Right lobe of liver (tissue), 6 donors: ENCODE measurements around the gene EDDM3A. TPM values are rescaled to one million over a fixed set of nuclear protein-coding genes. Genes with fewer than 3 reads are reported as not detected.
A peak's percentile ranks its signal among the peaks of the same experiment; 100 is the strongest.

Experiments
- ATAC-seq, 4 donors: fragments of 200-7000 bp; cut with Tn5 transposase; one replicate each; pipeline ENCODE4 v1.9.1; 2020; ENCODE audit warnings: mild to moderate bottlenecking in 4 of 4, moderate library complexity in 4 of 4
- DNase-seq, 3 donors: peaks; one replicate each; pipeline ENCODE4 v3.0.0-alpha.2; 2020
- H3K27ac ChIP-seq, 3 donors: fragments of 200-600 bp; one replicate each; pipeline ENCODE4 v1.8.0; 2022
- H3K27me3 ChIP-seq, 2 donors: fragments of 200-600 bp; one replicate each; pipeline ENCODE4 v1.8.0; 2022
- H3K36me3 ChIP-seq, 4 donors: fragments of 200-600 bp; sonication (generic) in 1 of 4; one replicate each; pipeline versions ENCODE4 v1.5.1 to v1.8.0; 2017 to 2022; ENCODE audit warnings: control low read depth in 1 of 4
- H3K4me1 ChIP-seq, 4 donors: fragments of 200-600 bp; sonication (generic) in 1 of 4; one replicate each; pipeline versions ENCODE4 v1.5.1 to v1.8.0; 2017 to 2022; ENCODE audit warnings: control low read depth in 1 of 4
- H3K4me3 ChIP-seq, 3 donors: fragments of 200-600 bp; one replicate each; pipeline ENCODE4 v1.8.0; 2022
- H3K9me3 ChIP-seq, 4 donors: fragments of 200-600 bp; sonication (generic) in 1 of 4; one replicate each; pipeline versions ENCODE4 v1.5.1 to v1.8.0; 2017 to 2022; ENCODE audit warnings: control low read depth in 1 of 4
- POLR2A ChIP-seq: fragments of 450-650 bp; IDR thresholded peaks from one replicate; pipeline ENCODE4 v1.6.1; 2017; ENCODE audit warnings: antibody characterized with exemption, mild to moderate bottlenecking
- WGBS: methylation state at CpG from one replicate; pipeline ENCODE4 v1.1.6; 2018; ENCODE audit warnings: low coverage, low lambda C conversion rate; ENCODE audit not compliant: insufficient coverage; ENCODE audit errors: missing lambda C conversion rate; 5-methylcytosine and 5-hydroxymethylcytosine counted together
- intact Hi-C, 2 donors: fragments of 100-400 bp; cut with DNase I; formaldehyde crosslinking; loops; one replicate each; pipeline versions ENCODE4 v1.11.2 to v1.14.1; 2022
- total RNA-seq, 6 experiments: library from RNA; depleted of rRNA in 2 of 6; stranded (reverse); fragments of >200 nt in 2 of 6; fragmentation: NEBNext Ultra II Directional in 3 of 6; extraction: Animal tissue kit (Norgen Biotek cat#: 25700) in 3 of 6; gene quantifications; one replicate each; pipeline versions ENCODE4 v1.1.0 to v1.2.4, GENCODE V29; 2016 to 2023
- TF ChIP-seq, protein P1 (sequence below), 4 donors: fragments of 200-600 bp in 3 of 4; fragments of 450-650 bp in 1 of 4; IDR thresholded peaks; one replicate each; pipeline versions ENCODE4 v1.5.1 to v1.8.0; 2016 to 2022; ENCODE audit warnings: antibody characterized with exemption in 4 of 4, mild to moderate bottlenecking in 2 of 4
- donor health status: DM: no; HTN: yes; CAD: no.
- donor health status: DM: no; HTN: no; CAD: no.
- donor health status: DM: no; HTN: no; CAD: no.
- donor health status: DM: no; HTN: yes; CAD: no.
- donor health status: DM: no; HTN: yes; CAD: no.

The EDDM3A gene
- total RNA-seq, 6 experiments from 2014 or later: not detected

DNA sequence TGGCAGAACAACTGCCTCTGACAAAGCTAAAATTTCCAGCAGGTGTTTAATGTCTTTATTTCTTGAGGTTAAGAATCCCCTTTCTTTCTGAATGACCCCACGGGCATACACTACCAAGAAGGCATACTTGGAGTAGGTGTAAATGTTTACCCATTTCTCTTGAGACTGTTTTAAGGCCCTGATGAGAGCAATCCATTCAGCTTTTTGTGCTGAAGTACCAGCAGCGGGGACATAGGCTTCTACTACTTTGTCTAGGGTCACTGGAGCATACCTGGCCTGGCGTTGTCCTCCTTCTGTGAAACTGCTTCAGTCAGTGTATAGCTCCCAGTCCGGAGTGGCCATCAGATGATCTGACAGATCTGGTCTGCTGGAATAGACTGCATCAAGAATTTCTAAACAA, 34.4 kb upstream of the EDDM3A start:
- TF ChIP-seq, protein P1, sequence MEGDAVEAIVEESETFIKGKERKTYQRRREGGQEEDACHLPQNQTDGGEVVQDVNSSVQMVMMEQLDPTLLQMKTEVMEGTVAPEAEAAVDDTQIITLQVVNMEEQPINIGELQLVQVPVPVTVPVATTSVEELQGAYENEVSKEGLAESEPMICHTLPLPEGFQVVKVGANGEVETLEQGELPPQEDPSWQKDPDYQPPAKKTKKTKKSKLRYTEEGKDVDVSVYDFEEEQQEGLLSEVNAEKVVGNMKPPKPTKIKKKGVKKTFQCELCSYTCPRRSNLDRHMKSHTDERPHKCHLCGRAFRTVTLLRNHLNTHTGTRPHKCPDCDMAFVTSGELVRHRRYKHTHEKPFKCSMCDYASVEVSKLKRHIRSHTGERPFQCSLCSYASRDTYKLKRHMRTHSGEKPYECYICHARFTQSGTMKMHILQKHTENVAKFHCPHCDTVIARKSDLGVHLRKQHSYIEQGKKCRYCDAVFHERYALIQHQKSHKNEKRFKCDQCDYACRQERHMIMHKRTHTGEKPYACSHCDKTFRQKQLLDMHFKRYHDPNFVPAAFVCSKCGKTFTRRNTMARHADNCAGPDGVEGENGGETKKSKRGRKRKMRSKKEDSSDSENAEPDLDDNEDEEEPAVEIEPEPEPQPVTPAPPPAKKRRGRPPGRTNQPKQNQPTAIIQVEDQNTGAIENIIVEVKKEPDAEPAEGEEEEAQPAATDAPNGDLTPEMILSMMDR (IDR thresholded peaks at IDR 0.05): no peak
- no peak for TF ChIP-seq POLR2A
- intact Hi-C loops: no loop called here
- Histone ChIP-seq H3K36me3 (no peaks in the 10 kb centered on the region), H3K27me3 (no peaks in the 10 kb centered on the region), H3K4me1 (no peaks in the 10 kb centered on the region), H3K9me3 (no peaks in the 10 kb centered on the region), H3K27ac (no peak overlapping the region), H3K4me3 (no peak overlapping the region)
- WGBS: 65% methylated on average over 3 of the region's 4 CpGs
- DNase-seq (no peak), ATAC-seq (no peak)

DNA sequence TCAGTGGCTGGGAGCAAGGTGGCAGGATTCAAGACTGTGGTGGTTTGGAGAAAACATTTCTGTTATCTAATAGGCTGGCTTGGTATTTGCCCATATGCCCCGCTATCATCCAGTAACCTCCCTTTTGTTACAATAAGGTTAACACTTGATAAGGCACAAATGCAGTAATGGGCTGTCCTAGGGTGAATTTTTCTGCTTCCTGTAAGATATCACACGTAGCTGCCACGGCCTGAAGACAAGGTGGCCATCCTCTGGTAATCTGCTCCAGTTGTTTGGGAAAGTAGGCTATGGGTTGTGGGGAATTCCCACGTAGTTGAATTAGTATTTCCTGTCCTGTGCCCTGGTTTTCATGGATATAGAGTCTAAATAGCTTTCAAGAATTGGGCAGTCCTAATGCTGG, 34.0 kb upstream of the EDDM3A start:
- Histone ChIP-seq H3K9me3 (no peaks in the 10 kb centered on the region), H3K36me3 (no peaks in the 10 kb centered on the region), H3K4me3 (no peak overlapping the region), H3K27me3 (no peaks in the 10 kb centered on the region), H3K27ac (no peak overlapping the region), H3K4me1 (no peaks in the 10 kb centered on the region)
- ATAC-seq (peak in 1 of 4 donors; percentile 21), DNase-seq (no peak)
- TF ChIP-seq POLR2A: no peak
- TF ChIP-seq, protein P1 (IDR thresholded peaks at IDR 0.05): no peak
- intact Hi-C loops: no loop called here
- WGBS: 62% methylated on average over 4 of the region's 4 CpGs

DNA sequence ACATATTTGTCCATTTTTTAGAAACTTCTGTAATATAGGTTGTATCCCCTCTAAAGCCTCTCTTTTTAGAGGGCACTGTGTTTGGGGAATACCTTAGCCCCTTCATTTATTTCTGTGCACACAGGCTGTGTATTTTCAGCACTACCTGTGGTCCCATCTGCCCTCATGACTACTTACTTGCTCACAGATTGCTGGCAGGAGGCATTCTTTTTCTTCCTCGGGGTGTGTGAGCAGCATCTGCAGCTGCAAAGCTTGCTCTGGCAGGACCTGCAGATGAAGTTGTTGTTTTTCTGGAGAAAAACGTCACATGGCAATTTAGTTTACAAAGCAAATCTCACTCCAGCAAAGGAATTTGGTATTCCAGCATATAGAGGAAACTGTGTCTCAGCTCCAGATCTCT, 32.8 kb upstream of the EDDM3A start:
- Histone ChIP-seq H3K27ac (no peak overlapping the region), H3K4me1 (no peaks in the 10 kb centered on the region), H3K9me3 (no peaks in the 10 kb centered on the region), H3K4me3 (no peak overlapping the region), H3K27me3 (no peaks in the 10 kb centered on the region), H3K36me3 (no peaks in the 10 kb centered on the region)
- no peak for DNase-seq
- WGBS: 39% methylated on average over 2 of the region's 2 CpGs
- intact Hi-C loops: no loop called here
- ATAC-seq: no peak
- TF ChIP-seq POLR2A: no peak

DNA sequence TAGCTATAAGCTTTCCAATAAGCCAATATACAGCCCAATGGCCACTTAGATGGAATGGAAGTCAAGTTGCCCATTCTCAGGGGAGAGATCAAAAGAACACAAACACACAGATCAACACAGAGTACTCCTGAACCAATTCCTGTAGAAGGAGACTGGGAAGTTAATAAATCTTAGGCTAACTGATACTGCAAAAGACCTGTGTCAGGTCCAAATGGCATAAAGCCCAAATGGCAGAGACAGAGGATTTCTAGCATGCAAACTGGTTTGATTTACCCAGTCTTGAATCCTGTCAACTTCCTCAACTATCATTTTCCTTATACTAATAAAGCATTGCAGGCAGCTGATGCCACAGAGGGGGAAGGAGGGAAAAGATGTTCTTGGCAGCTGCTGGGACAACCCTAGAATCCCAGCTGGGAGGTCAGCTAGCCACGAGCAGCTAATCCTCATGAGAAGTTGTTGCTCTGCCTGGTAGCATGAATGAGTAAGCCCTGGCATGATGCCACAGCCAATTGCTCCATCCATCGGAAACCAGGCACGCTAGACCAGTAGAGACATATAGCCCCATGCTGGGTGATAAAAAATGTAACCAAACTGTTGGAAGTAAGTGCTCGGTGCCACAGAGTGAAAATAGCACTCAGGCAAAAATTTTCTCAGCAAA, 31.0 kb upstream of the EDDM3A start:
- DNase-seq (peak in 2 of 3 donors; percentile 55 to 60), ATAC-seq (peak; percentile 59 to 70 (median 64))
- Histone ChIP-seq H3K4me1 (no peaks in the 10 kb centered on the region), H3K27ac (peak overlapping the region in 1 of 3 donors; percentile 18), H3K4me3 (no peak overlapping the region), H3K36me3 (no peaks in the 10 kb centered on the region), H3K27me3 (no peaks in the 10 kb centered on the region), H3K9me3 (no peaks in the 10 kb centered on the region)
- intact Hi-C loops: no loop called here
- 44% methylated on average over 4 of the region's 4 CpGs for WGBS
- TF ChIP-seq, protein P1 (IDR thresholded peaks at IDR 0.05): no peak
- TF ChIP-seq POLR2A: no peak

DNA sequence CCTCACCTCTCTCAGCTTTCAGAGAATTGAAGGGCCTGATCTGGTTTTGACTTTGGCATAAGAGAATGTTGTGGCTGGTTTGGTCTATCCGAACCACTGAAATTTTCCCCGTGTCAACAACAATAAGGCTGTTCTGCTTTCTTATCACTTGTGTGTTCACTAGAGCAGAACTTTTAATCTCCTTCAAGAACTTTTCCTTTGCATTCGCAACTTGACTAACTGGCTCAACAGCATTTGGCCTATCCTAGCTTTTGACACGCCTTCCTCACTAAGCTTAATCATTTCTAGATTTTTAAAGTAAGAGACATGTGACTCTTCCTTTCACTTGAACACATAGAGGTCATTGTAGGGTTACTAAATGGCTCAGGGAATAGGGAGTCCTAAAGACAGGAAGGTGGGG, 25.9 kb upstream of the EDDM3A start:
- no peak overlapping the region for H3K4me3 ChIP-seq
- ATAC-seq: no peak

More for the DNA sequence above, 25.9 kb upstream of the EDDM3A start:
- 70% methylated on average over 4 of the region's 4 CpGs for WGBS
- no peaks in the 10 kb centered on the region for H3K9me3 ChIP-seq
- no peaks in the 10 kb centered on the region for H3K36me3 ChIP-seq
- no peaks in the 10 kb centered on the region for H3K27me3 ChIP-seq
- no peaks in the 10 kb centered on the region for H3K4me1 ChIP-seq
- DNase-seq: no peak
- no peak overlapping the region for H3K27ac ChIP-seq
- intact Hi-C loops: no loop called here
- TF ChIP-seq, protein P1 (IDR thresholded peaks at IDR 0.05): no peak
- no peak for TF ChIP-seq POLR2A
